GM19043 (cell line): ENCODE measurements around the gene RBM26.
"Not testable (repeated sequence)": the region's sequence is repeated elsewhere in the genome, so short reads cannot be mapped to it uniquely, and the experiment has no call there.

Experiments used
- ATAC-seq: cut with Tn5 transposase; IDR thresholded peaks from one replicate; pipeline ENCODE4 v1.9.1; 2021; ENCODE audit warnings: low read depth; ENCODE audit not compliant: unreplicated experiment

Gene RBM26

GRCh38 chr13:79283742-79284141 is 122.3 kb downstream of the RBM26 start:
- ATAC-seq: no peak

- ATAC-seq: no peak
Observed at GRCh38 chr13:79282976-79283375, 123.1 kb downstream of the RBM26 start.

- ATAC-seq: no peak
Observed at GRCh38 chr13:79282508-79282907, 123.5 kb downstream of the RBM26 start.

- ATAC-seq: no peak
Observed at GRCh38 chr13:79281339-79281747, 124.7 kb downstream of the RBM26 start.

GRCh38 chr13:79279735-79280134 is 126.3 kb downstream of the RBM26 start:
- not testable (repeated sequence) for ATAC-seq

- ATAC-seq: no peak
Observed at GRCh38 chr13:79273045-79273444, 133.0 kb downstream of the RBM26 start.

GRCh38 chr13:79271616-79272015 is 134.4 kb downstream of the RBM26 start:
- no peak for ATAC-seq

GRCh38 chr13:79270859-79271258 is 135.2 kb downstream of the RBM26 start:
- no peak for ATAC-seq
